ENCODE data around the gene PPP1R13B.
A peak's percentile ranks its signal among the peaks of the same experiment; 100 is the strongest.
"Not testable (repeated sequence)": the region's sequence is repeated elsewhere in the genome, so short reads cannot be mapped to it uniquely, and the experiment has no call there.

Gene PPP1R13B

DNA sequence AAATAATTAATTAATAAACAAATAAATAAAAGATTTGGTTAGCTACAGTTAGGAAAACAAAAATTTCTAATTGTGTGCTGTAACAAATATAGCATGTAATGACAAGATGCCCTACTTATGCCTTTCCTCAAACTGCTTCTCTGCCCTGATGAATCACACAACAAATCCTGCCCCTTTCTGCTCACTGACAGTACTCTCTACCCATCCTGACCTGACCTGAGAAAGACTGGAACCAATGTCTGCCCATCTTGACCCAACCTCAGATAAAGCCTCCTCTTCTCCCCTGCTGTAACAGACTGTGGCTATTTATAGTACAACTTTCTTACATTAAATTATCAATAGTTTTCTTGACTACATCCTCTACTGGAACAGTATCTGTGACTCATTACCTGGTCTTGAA, 43.7 kb downstream of the PPP1R13B start:
- no peaks in the 10 kb centered on the region for H3K79me2 ChIP-seq (ENCODE audit: low read length)
- no peaks in the 10 kb centered on the region for H3K4me1 ChIP-seq (ENCODE audit: low read length)
- H3K9ac ChIP-seq (ENCODE audit: low read length): no peak overlapping the region
- TF ChIP-seq, protein P1, sequence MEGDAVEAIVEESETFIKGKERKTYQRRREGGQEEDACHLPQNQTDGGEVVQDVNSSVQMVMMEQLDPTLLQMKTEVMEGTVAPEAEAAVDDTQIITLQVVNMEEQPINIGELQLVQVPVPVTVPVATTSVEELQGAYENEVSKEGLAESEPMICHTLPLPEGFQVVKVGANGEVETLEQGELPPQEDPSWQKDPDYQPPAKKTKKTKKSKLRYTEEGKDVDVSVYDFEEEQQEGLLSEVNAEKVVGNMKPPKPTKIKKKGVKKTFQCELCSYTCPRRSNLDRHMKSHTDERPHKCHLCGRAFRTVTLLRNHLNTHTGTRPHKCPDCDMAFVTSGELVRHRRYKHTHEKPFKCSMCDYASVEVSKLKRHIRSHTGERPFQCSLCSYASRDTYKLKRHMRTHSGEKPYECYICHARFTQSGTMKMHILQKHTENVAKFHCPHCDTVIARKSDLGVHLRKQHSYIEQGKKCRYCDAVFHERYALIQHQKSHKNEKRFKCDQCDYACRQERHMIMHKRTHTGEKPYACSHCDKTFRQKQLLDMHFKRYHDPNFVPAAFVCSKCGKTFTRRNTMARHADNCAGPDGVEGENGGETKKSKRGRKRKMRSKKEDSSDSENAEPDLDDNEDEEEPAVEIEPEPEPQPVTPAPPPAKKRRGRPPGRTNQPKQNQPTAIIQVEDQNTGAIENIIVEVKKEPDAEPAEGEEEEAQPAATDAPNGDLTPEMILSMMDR (IDR thresholded peaks at IDR 0.05; ENCODE audit: low read depth, low read length): no peak
- no peak for TF ChIP-seq EZH2phosphoT487 (IDR thresholded peaks at IDR 0.05; ENCODE audit: low read depth)
- no peak overlapping the region for H3K4me3 ChIP-seq (ENCODE audit: low read length)
- H3K4me2 ChIP-seq (ENCODE audit: low read length): no peak overlapping the region
- H4K20me1 ChIP-seq (ENCODE audit: insufficient read depth, low read length): no peaks in the 10 kb centered on the region
- no peaks in the 10 kb centered on the region for H3K36me3 ChIP-seq (replicated peaks; ENCODE audit: low read depth, low read length)
- no peak overlapping the region for H3K27ac ChIP-seq (ENCODE audit: low read length)
- H2AFZ ChIP-seq (ENCODE audit: low read depth, low read length): no peak overlapping the region
- no peaks in the 10 kb centered on the region for H3K9me3 ChIP-seq (ENCODE audit: insufficient read depth, low read length)
- no peaks in the 10 kb centered on the region for H3K27me3 ChIP-seq (ENCODE audit: low read depth, low read length)

DNA sequence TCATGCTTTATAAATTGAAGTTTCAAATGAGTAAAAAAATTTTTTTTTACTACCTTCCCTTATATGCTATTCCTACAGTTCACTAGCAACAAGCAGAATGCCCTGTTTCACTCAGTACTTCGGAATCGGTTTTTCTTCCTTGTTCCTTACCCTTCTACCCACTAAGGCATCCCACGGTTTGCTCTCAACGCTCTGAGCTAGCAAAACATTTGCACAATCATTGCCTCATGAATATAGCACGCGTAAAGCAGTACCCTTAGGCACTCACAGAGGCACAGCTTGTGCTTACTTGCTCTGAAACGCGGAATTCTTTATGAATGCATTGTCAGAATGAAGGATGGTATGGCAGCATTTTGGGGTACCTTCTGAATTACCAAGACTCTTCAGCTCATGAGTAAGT, 45.0 kb downstream of the PPP1R13B start:
- H3K36me3 ChIP-seq (replicated peaks; ENCODE audit: low read depth, low read length): no peaks in the 10 kb centered on the region
- H3K27me3 ChIP-seq (ENCODE audit: low read depth, low read length): no peaks in the 10 kb centered on the region
- no peak for TF ChIP-seq EZH2phosphoT487 (IDR thresholded peaks at IDR 0.05; ENCODE audit: low read depth)
- TF ChIP-seq, protein P1 (IDR thresholded peaks at IDR 0.05; ENCODE audit: low read depth, low read length): no peak
- H4K20me1 ChIP-seq (ENCODE audit: insufficient read depth, low read length): no peaks in the 10 kb centered on the region
- no peak overlapping the region for H3K27ac ChIP-seq (ENCODE audit: low read length)
- H3K9ac ChIP-seq (ENCODE audit: low read length): no peak overlapping the region
- H2AFZ ChIP-seq (ENCODE audit: low read depth, low read length): no peak overlapping the region
- H3K9me3 ChIP-seq (ENCODE audit: insufficient read depth, low read length): no peaks in the 10 kb centered on the region
- H3K4me1 ChIP-seq (ENCODE audit: low read length): no peaks in the 10 kb centered on the region
- H3K79me2 ChIP-seq (ENCODE audit: low read length): no peaks in the 10 kb centered on the region
- H3K4me3 ChIP-seq (ENCODE audit: low read length): no peak overlapping the region
- no peak overlapping the region for H3K4me2 ChIP-seq (ENCODE audit: low read length)

DNA sequence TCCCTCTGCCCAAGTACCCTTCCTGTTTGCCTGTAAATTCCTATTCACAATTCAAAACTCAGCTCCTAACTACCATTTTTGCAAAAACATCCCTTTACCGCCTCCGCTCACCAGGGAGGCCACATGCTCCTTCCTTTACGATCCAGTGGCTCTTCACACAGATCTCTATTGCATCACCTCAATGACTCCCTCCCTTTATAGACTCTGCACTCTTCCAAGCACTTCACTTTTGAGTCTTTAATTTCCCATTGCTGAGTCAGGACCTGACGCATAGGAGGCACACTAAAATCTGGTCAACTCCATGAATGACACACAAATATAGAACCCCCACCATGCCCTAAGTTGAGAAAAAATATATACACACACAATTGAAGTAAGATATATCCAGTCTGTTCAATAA, 45.9 kb downstream of the PPP1R13B start:
- Histone ChIP-seq H3K9ac (ENCODE audit: low read length) (no peak overlapping the region), H2AFZ (ENCODE audit: low read depth, low read length) (no peak overlapping the region), H3K79me2 (ENCODE audit: low read length) (no peaks in the 10 kb centered on the region), H3K27me3 (ENCODE audit: low read depth, low read length) (no peaks in the 10 kb centered on the region), H3K4me2 (ENCODE audit: low read length) (no peak overlapping the region), H3K4me3 (ENCODE audit: low read length) (no peak overlapping the region), H3K36me3 (replicated peaks; ENCODE audit: low read depth, low read length) (no peaks in the 10 kb centered on the region), H3K4me1 (ENCODE audit: low read length) (no peaks in the 10 kb centered on the region), H3K9me3 (ENCODE audit: insufficient read depth, low read length) (no peaks in the 10 kb centered on the region), H3K27ac (ENCODE audit: low read length) (no peak overlapping the region), H4K20me1 (ENCODE audit: insufficient read depth, low read length) (no peaks in the 10 kb centered on the region)
- no peak for TF ChIP-seq EZH2phosphoT487 (IDR thresholded peaks at IDR 0.05; ENCODE audit: low read depth)
- TF ChIP-seq, protein P1 (IDR thresholded peaks at IDR 0.05; ENCODE audit: low read depth, low read length): no peak

GRCh38 chr14:103793192-103793591, 54.2 kb downstream of the PPP1R13B start:
- H2AFZ ChIP-seq (ENCODE audit: low read depth, low read length); H3K36me3 ChIP-seq (replicated peaks; ENCODE audit: low read depth, low read length); H3K9me3 ChIP-seq (ENCODE audit: insufficient read depth, low read length); H3K27ac ChIP-seq (ENCODE audit: low read length); H3K79me2 ChIP-seq (ENCODE audit: low read length); H3K4me2 ChIP-seq (ENCODE audit: low read length); H3K4me3 ChIP-seq (ENCODE audit: low read length); H3K9ac ChIP-seq (ENCODE audit: low read length); H3K4me1 ChIP-seq (ENCODE audit: low read length); H4K20me1 ChIP-seq (ENCODE audit: insufficient read depth, low read length); H3K27me3 ChIP-seq (ENCODE audit: low read depth, low read length): not testable (repeated sequence)
- TF ChIP-seq, protein P1 (IDR thresholded peaks at IDR 0.05; ENCODE audit: low read depth, low read length): peak; percentile 26; the same call in 1 of the 2 replicates

Data from OCI-LY3 (cell line).